COLO668 (cell line): ENCODE data around the gene STARD3NL.
"Not testable (repeated sequence)": the region's sequence is repeated elsewhere in the genome, so short reads cannot be mapped to it uniquely, and the experiment has no call there.

Source experiments
- DNase-seq: peaks from one replicate; lab custom pipeline; 2025; ENCODE audit not compliant: unreplicated experiment; lab: John Stamatoyannopoulos, UW

STARD3NL gene

DNA sequence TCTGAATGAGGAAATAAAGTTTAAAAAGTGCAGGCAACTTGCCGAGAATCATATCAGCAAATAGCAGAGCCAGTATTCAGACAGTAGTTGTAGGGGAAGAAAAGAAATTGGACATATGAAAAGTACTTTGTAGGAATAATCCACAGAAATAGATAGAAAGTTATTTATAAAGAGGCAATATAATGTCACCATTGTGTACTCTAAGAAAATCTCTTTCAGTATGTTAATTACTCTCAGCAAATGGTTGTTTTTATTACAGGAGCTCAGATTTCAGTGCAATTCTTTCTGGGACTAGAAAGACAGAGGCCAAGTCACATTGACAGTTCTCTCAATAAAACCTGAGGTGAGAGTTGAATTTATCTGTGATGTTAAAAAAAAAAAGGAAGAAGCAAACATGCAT, 85.2 kb downstream of the STARD3NL start:
- DNase-seq, result not testable (repeated sequence)

DNA sequence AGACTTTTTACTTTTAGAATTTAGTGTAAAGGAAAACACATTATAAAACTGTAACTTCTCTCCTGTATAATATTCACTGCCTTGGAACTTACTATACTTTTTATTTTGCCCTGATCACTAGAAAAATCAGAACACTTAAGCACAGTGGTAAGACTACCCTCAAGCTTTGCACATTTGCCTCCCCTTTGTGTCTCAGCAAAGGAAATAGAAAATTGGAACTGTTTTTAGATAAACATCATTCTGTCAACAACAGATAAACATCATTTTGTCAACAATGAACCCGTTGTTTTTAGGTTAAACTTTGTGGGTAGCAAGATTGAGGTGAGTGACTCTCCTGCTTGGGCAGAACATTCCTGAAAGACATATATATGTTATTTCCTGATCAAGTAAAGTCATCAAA, 86.6 kb downstream of the STARD3NL start:
- not testable (repeated sequence) for DNase-seq

DNA sequence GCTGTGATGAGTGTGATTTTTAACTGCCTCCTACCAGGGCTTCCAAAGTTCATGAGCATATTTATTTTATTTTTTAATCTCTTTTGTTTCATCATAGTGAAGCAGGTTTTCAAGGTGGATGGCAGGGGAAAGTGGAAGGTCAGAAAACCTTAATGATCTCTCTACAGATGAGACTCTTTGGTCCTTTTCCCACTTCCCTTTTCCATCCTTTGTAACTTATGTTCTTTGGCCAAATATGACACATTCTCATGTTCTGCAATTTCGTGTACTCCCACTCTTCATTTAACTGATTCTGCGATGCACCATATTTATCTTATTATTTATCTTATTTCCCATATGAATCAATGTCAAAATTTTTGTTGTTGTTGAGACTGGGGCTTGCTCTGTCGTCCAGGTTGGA, 87.9 kb downstream of the STARD3NL start:
- DNase-seq, result not testable (repeated sequence)

DNA sequence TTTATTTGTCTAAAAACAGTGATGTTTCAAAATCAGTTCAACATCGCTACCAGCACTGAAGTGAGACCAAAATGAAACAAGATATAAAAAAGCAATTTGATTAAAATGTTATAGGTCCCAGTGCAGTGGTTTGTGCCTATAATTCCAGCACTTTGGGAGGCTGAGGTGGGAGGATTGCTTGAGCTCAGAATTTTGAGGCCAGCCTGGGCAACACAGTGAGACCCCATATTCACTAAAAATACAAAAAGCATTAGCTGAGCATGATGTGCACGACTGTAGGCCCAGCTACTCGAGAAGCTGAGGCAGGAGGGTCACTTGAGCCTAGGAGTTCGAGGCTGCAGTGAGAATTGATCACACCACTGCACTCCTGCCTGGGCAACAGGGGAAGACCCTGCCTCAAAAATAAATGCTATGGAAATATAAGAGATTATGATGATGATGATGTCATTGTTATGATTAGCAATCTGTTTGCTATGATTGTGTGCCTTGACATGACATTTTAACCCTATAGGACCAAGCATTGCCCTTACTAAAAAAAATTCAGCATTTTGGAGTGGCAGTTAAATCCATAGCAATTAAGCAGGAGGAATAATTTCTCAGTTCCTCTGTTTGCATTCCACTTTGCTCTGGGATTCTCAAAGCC, 91.8 kb downstream of the STARD3NL start:
- DNase-seq, result not testable (repeated sequence)

GRCh38 chr7:38270405-38270804, 92.4 kb downstream of the STARD3NL start:
- not testable (repeated sequence) for DNase-seq

DNA sequence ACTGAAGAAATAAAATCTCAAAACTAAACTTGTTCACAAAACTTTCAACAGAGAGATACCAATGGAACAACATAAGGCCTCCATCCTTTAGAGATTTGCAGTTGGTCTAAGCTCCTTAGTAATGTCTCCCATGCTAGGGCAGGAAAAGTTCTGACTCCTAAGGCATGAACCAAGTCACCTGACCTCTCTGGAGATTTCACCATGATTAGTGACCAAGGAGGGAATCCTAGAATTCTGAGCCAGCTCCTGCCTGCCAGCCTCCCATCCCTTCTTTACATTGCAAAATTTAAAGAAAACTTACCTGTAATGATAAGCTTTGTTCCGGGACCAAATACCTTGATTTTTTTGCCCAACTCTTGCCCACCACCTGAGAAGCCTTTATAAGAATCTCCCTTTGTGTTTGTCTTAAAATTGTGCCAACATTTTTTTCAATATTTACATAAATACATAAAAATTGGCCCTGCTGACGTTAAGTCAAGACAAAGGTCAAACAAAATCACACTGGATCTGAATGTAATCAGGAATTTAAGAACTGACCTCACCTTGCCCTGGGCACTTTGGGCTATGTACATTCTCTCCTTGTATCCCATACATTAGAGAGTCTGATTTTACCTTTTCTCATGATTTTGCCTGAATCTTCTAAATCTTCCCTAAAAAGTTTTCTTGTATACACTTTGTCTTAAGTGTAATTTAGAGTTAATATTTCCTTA, 95.4 kb downstream of the STARD3NL start, which contains the start of gene TARP:
TSS of gene TARP (minus strand) at position 351 of the 710 bp plus-strand sequence.
- DNase-seq, result no peak

- DNase-seq, result no peak
Measured at GRCh38 chr7:38274486-38274885, 96.4 kb downstream of the STARD3NL start.

DNA sequence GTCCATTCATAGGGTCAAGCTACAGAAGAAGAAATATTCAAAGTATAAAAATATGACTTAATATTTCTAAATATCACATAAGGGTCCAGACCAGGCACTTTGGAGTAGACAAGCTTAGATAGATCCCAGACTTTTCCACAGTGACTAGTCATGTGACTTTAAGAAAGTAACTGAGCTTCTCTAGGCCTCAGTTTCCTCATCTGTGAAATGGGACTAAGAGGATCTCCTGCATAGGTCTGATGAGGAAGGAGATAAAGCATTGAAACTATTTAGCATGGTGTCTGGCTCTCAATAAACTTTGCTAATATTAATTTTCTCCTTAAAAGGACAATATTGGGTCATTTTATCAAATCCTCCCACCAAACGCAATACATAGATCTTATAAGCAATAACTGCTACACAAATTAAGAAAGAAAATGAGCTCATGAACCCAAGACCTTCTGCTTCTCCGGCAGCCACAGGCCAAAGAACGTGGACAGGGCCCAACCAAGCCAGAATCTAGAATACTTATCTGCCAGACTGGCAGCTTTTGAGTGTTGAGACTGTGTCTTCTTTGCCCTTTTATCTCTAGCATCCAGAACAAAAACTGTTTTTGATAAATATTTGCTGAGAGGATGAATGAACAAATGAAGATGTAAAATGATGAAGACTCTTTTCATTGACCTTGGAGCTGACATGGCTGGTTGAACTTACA, 97.0 kb downstream of the STARD3NL start:
- DNase-seq, result no peak

DNA sequence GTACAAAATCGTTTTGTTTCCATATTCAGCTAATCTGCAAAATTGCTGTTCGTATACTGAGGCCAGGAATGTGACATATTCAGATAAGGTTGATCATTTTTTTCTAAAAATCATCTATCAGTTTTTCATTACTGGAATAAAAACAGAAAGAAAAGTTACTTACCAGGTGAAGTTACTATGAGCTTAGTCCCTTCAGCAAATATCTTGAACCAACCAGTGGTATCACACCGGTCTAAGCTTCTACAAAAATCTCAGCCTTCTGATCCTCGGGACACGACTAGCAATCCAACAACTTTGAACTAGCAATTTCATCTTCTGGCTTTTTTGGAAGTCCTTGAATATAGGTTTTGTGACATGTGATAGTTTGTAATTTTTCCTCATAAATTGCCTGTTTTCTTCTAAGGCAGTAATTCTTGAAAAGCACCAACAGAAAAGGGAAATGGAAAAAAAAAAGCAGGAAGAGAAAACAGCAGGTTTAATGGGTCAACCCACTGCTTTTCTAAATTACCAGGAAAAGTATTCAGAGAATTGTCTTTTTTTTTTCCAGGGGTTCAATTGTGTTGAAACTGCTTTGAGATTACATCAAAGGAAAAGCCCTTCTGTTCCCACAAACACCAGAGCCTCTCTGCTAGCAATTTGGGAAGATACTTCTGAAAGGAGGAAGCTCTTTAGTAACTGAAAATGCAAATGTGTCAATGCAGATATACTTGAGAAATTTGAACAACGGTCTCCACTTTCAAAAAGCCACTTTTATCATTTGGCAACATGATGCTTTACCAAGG, 98.2 kb downstream of the STARD3NL start:
- DNase-seq, result no peak

DNA sequence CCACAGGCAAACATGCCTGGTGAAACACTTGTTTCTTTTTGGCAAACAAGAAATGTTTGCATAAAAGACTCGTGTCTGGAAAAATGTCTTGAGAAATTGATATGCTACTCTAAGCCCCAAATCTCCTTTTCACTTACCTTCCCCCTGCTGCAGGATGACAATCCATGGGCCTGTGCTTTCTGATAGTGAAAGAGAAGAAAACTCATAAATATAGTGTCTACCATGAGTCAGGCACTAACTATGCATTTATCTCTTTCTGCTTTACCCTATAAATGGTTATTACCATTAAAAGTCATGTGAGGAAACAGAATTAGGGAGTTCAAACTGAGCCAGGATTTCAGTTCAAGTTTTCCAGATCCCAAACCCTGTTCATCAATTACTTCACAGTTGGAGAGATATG, 102.0 kb downstream of the STARD3NL start:
- DNase-seq, result no peak
